ENCODE measurements around the gene RNF222. TPM values are rescaled to one million over a fixed set of nuclear protein-coding genes. Genes with fewer than 3 reads are reported as not detected.
"Not testable (repeated sequence)": the region's sequence is repeated elsewhere in the genome, so short reads cannot be mapped to it uniquely, and the experiment has no call there.

The RNF222 gene
- total and polyA plus RNA-seq, 4 experiments from 2014 or later = 0.08 to 0.17 (median 0.14) TPM

DNA sequence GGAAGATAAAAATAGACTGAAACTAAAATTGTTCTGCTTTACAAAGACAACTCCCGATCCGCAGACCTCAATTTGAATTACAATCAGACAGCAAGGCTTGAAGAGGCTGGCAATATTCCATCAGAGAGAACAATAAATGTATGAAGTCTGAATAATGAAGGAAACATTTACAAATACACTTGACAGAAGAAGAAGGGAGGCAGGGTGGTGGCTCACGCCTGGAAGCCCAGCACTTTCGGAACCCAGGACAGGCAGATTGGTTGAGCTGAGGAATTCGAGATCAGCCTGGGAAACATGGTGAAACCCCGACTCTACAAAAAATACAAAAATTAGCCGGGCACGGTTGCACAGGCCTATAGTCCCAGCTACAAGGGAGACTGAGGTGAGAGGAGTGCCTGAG is 43.4 kb downstream of the RNF222 start:
- ChIA-PET POLR2A (ENCODE audit: partially characterized antibody) (interaction anchor here (0.5 kb wide), 1 partner anchor 704 kb away, joined by 6 read pairs; no protein-coding TSS in a partner anchor), CTCF (ENCODE audit: partially characterized antibody) (no interaction called here)
- H3K4me3 Mint-ChIP-seq = no peak overlapping the region
- no peak overlapping the region for H3K4me3 ChIP-seq (ENCODE audit: low read length in 2 of 2)
- H3K27me3 Mint-ChIP-seq = peaks cover 3 to 6% of the 10 kb centered on the region in 2 donors
- no peaks in the 10 kb centered on the region for H3K36me3 Mint-ChIP-seq
- no peaks in the 10 kb centered on the region for H3K4me1 ChIP-seq (ENCODE audit: insufficient read depth, low read length)
- no peaks in the 10 kb centered on the region for H3K36me3 ChIP-seq (ENCODE audit: insufficient read depth, low read length)
- DNase-seq = no peak
- H3K9me3 Mint-ChIP-seq = no peaks in the 10 kb centered on the region
- H3K4me1 Mint-ChIP-seq = peaks cover 0 to 4% (median 0%) of the 10 kb centered on the region in 4 donors
- intact Hi-C loops (cut with micrococcal nuclease) = no loop called here
- no peaks in the 10 kb centered on the region for H3K9me3 ChIP-seq (ENCODE audit: control insufficient read depth in 1 of 2, low read length in 2 of 2)
- H3K27ac ChIP-seq (ENCODE audit: low read depth, low read length) = no peak overlapping the region
- no peaks in the 10 kb centered on the region for H3K27me3 ChIP-seq (ENCODE audit: insufficient read depth, low read length)
- no peak overlapping the region for H3K27ac Mint-ChIP-seq

DNA sequence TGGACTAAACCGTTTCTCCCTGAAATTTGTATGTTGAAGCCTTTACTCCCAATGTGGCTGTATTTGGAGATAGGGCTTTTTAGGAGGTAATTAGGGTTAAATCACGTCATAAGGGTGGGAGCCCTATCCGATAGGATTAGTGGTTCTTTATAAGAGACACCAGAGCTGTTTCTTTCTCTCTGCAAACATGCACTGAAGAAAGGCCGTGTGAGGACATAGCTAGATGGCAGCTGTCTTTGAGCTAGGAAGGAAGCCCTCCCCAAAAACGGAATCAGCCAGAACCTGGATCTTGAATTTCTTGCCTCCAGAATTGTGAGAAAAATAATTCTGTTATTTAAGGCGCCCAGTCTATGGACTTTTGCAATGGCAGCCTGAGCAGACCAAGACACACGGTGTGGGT is 43.9 kb downstream of the RNF222 start:
- DNase-seq = no peak
- intact Hi-C loops (cut with micrococcal nuclease) = no loop called here
- H3K4me1 ChIP-seq (ENCODE audit: insufficient read depth, low read length) = no peaks in the 10 kb centered on the region
- POLR2A ChIA-PET (ENCODE audit: partially characterized antibody) = interaction anchor here (0.5 kb wide), 1 partner anchor 705 kb away, joined by 6 read pairs; no protein-coding TSS in a partner anchor
- no peaks in the 10 kb centered on the region for H3K36me3 ChIP-seq (ENCODE audit: insufficient read depth, low read length)
- H3K4me1 Mint-ChIP-seq = peaks cover 0 to 3% (median 0%) of the 10 kb centered on the region in 4 donors
- no peak overlapping the region for H3K4me3 ChIP-seq (ENCODE audit: low read length in 2 of 2)
- no peaks in the 10 kb centered on the region for H3K36me3 Mint-ChIP-seq
- H3K9me3 Mint-ChIP-seq = no peaks in the 10 kb centered on the region
- no peaks in the 10 kb centered on the region for H3K27me3 ChIP-seq (ENCODE audit: insufficient read depth, low read length)
- H3K4me3 Mint-ChIP-seq = no peak overlapping the region
- no peak overlapping the region for H3K27ac ChIP-seq (ENCODE audit: low read depth, low read length)
- CTCF ChIA-PET (ENCODE audit: partially characterized antibody) = no interaction called here
- H3K27ac Mint-ChIP-seq = no peak overlapping the region
- no peaks in the 10 kb centered on the region for H3K9me3 ChIP-seq (ENCODE audit: control insufficient read depth in 1 of 2, low read length in 2 of 2)
- peaks cover 3 to 6% of the 10 kb centered on the region in 2 donors for H3K27me3 Mint-ChIP-seq

DNA sequence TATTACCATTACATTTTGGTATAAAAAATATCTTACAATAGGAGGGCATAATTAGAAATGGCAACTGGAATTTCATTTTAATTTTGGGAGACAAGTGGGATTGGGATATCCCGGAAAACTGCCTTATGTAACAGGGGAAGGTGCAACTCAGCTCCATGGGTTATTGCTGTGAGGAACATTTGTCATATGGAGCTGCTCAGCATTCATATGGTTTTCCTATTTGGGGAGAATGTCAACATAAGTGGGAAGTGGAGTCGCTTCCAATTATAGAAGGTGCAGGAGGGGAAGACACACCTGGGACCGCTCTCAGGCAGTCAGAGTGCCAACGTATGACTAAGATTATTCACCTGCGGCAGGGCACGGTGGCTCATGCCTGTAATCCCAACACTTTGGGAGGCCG is 47.3 kb downstream of the RNF222 start:
- Histone ChIP-seq H3K9me3 (ENCODE audit: control insufficient read depth in 1 of 2, low read length in 2 of 2) (no peaks in the 10 kb centered on the region), H3K4me3 (ENCODE audit: low read length in 2 of 2) (no peak overlapping the region), H3K27ac (ENCODE audit: low read depth, low read length) (no peak overlapping the region), H3K27me3 (ENCODE audit: insufficient read depth, low read length) (no peaks in the 10 kb centered on the region), H3K4me1 (ENCODE audit: insufficient read depth, low read length) (no peaks in the 10 kb centered on the region), H3K36me3 (ENCODE audit: insufficient read depth, low read length) (no peaks in the 10 kb centered on the region)
- Mint-ChIP-seq H3K4me1 (no peaks in the 10 kb centered on the region), H3K27me3 (peaks cover 16 to 24% of the 10 kb centered on the region in 2 donors), H3K9me3 (no peaks in the 10 kb centered on the region), H3K27ac (no peak overlapping the region), H3K36me3 (no peaks in the 10 kb centered on the region), H3K4me3 (no peak overlapping the region)
- ChIA-PET CTCF (ENCODE audit: partially characterized antibody) (no interaction called here), POLR2A (ENCODE audit: partially characterized antibody) (no interaction called here)
- intact Hi-C loops (cut with micrococcal nuclease) = no loop called here
- no peak for DNase-seq

DNA sequence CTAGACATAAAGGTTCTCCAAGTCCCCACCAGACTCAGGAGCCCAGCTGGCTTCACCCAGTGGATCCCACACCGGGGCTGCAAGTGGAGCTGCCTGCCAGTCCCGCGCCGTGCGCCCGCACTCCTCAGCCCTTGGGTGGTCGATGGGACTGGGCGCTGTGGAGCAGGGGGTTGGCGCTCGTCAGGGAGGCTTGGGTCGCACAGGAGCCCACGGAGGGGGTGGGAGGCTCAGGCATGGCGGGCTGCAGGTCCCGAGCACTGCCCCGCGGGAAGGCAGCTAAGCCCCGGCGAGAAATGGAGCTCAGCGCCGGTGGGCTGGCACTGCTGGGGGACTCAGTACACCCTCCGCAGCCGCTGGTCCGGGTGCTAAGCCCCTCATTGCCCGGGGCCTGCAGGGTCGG is 50.6 kb downstream of the RNF222 start:
- CTCF ChIA-PET (ENCODE audit: partially characterized antibody); H3K9me3 Mint-ChIP-seq; H3K4me1 ChIP-seq (ENCODE audit: insufficient read depth, low read length); H3K27ac Mint-ChIP-seq; H3K27me3 ChIP-seq (ENCODE audit: insufficient read depth, low read length); intact Hi-C loops (cut with micrococcal nuclease); H3K36me3 ChIP-seq (ENCODE audit: insufficient read depth, low read length); H3K9me3 ChIP-seq (ENCODE audit: control insufficient read depth in 1 of 2, low read length in 2 of 2); H3K4me1 Mint-ChIP-seq; H3K27ac ChIP-seq (ENCODE audit: low read depth, low read length); H3K4me3 ChIP-seq (ENCODE audit: low read length in 2 of 2); H3K4me3 Mint-ChIP-seq; DNase-seq; POLR2A ChIA-PET (ENCODE audit: partially characterized antibody); H3K36me3 Mint-ChIP-seq: not testable (repeated sequence)
- peaks cover 17 to 29% of the 10 kb centered on the region in 2 donors for H3K27me3 Mint-ChIP-seq

DNA sequence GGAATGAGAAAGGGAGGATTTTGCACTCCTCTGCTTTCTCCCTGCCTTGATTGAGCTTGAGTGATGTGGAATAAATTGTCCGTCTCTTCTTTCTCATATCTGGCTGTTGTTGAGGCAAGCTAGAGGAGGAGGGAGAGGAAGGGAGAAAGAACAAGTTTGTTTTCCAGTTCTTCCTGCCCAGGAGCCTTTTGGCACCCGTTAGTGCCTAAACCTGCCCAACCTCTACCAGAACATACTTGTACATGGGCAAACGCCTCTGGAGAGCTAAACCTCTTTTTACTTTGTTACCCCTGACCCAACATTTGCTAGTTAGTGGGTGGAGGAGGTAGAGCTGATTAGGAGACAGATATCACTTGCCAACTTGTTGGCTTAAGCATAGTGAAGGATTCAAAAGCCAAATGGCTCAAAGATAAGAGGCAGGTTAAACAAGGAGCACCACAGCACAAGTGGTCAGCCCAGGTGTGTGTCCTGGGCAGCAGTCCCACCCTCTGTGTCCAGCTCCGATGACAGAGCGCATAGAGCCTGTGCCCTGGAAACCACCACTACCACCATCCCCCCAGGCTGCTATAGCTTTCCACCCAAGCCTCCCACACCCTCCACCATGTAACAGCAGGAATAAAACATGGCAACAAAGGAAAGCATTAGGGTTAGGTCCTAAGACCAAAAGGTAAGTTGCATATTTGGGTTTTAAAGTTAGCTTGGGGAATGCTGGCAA is 51.5 kb downstream of the RNF222 start:
- peaks cover 17 to 29% of the 10 kb centered on the region in 2 donors for H3K27me3 Mint-ChIP-seq
- H3K27ac Mint-ChIP-seq = no peak overlapping the region
- Histone ChIP-seq H3K27me3 (ENCODE audit: insufficient read depth, low read length) (no peaks in the 10 kb centered on the region), H3K36me3 (ENCODE audit: insufficient read depth, low read length) (no peaks in the 10 kb centered on the region), H3K4me1 (ENCODE audit: insufficient read depth, low read length) (no peaks in the 10 kb centered on the region), H3K9me3 (ENCODE audit: control insufficient read depth in 1 of 2, low read length in 2 of 2) (no peaks in the 10 kb centered on the region), H3K27ac (ENCODE audit: low read depth, low read length) (no peak overlapping the region), H3K4me3 (ENCODE audit: low read length in 2 of 2) (no peak overlapping the region)
- no peak for DNase-seq
- H3K4me1 Mint-ChIP-seq = no peaks in the 10 kb centered on the region
- H3K9me3 Mint-ChIP-seq = no peaks in the 10 kb centered on the region
- CTCF ChIA-PET (ENCODE audit: partially characterized antibody) = no interaction called here
- intact Hi-C loops (cut with micrococcal nuclease) = no loop called here
- POLR2A ChIA-PET (ENCODE audit: partially characterized antibody) = no interaction called here
- H3K4me3 Mint-ChIP-seq = peak overlapping the region in 1 of 8 donors; percentile 17
- H3K36me3 Mint-ChIP-seq = no peaks in the 10 kb centered on the region

DNA sequence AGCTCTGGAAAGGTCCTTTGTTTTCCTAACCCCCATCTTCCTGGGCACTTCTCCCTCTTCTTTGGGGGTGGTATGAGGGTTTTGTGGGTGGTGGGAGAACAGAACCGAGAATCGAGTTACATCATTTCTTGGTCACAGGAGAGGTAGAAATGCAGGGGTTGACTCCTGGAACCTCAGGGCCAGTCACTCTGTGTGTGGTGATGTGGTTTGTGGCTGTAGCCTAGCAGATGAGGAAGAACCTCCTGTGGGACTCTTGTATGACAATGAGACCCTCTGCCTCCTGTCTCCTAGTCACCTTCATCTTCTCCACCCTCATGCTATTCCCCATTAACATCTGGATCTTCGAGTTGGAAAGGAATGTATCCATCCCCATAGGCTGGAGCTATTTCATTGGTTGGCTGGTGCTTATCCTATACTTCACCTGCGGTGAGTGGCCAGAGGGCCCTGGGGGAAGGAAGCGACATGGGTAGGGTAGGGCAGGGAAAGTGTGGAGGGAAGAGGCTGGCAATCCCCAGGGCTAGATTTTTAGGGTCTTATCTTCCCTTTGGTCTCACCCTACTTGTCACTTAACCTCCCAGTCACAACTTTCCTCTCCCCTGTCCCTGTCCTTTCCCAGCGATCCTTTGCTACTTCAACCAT is 52.5 kb downstream of the RNF222 start:
- POLR2A ChIA-PET (ENCODE audit: partially characterized antibody) = no interaction called here

DNA sequence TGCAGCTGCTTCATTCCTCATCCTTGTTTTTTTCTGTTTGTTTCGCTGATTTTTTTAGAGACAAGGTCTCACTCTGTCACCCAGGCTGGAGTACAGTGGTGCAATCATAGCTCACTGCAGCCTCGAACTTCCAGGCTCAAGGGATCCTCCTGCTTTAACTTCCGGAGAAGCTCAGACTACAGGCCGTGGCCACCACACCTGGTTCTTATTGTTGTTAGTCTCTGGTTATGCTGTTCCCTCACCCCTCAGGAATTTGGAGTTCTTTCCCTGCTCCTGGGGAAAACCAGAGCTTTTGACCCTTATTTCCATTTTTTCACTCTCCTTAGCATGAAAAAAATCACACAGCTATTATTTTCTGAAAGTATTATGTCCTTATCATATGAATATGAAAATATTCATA is 56.2 kb downstream of the RNF222 start:
- Mint-ChIP-seq H3K4me3 (no peak overlapping the region), H3K27ac (peak overlapping the region in 1 of 7 donors; percentile 41), H3K9me3 (no peaks in the 10 kb centered on the region), H3K27me3 (peaks cover 5 to 15% of the 10 kb centered on the region in 2 donors), H3K4me1 (peaks cover 0 to 8% (median 7%) of the 10 kb centered on the region in 4 donors), H3K36me3 (no peaks in the 10 kb centered on the region)
- Histone ChIP-seq H3K36me3 (ENCODE audit: insufficient read depth, low read length) (no peaks in the 10 kb centered on the region), H3K4me3 (ENCODE audit: low read length in 2 of 2) (no peak overlapping the region), H3K4me1 (ENCODE audit: insufficient read depth, low read length) (no peaks in the 10 kb centered on the region), H3K27me3 (ENCODE audit: insufficient read depth, low read length) (no peaks in the 10 kb centered on the region), H3K9me3 (ENCODE audit: control insufficient read depth in 1 of 2, low read length in 2 of 2) (no peaks in the 10 kb centered on the region), H3K27ac (ENCODE audit: low read depth, low read length) (no peak overlapping the region)
- intact Hi-C loops (cut with micrococcal nuclease) = no loop called here
- CTCF ChIA-PET (ENCODE audit: partially characterized antibody) = interaction anchor here (0.8 kb wide), 1 partner anchor 11 kb away, joined by 3 read pairs; no protein-coding TSS in a partner anchor
- POLR2A ChIA-PET (ENCODE audit: partially characterized antibody) = no interaction called here
- DNase-seq = no peak

More for the DNA sequence above, 52.5 kb downstream of the RNF222 start:
- Histone ChIP-seq H3K9me3 (ENCODE audit: control insufficient read depth in 1 of 2, low read length in 2 of 2) (no peaks in the 10 kb centered on the region), H3K4me3 (ENCODE audit: low read length in 2 of 2) (no peak overlapping the region), H3K27ac (ENCODE audit: low read depth, low read length) (no peak overlapping the region), H3K4me1 (ENCODE audit: insufficient read depth, low read length) (no peaks in the 10 kb centered on the region), H3K27me3 (ENCODE audit: insufficient read depth, low read length) (no peaks in the 10 kb centered on the region), H3K36me3 (ENCODE audit: insufficient read depth, low read length) (no peaks in the 10 kb centered on the region)
- Mint-ChIP-seq H3K4me3 (no peak overlapping the region), H3K36me3 (no peaks in the 10 kb centered on the region), H3K27me3 (peaks cover 15 to 29% of the 10 kb centered on the region in 2 donors), H3K4me1 (no peaks in the 10 kb centered on the region), H3K27ac (no peak overlapping the region), H3K9me3 (no peaks in the 10 kb centered on the region)
- intact Hi-C loops (cut with micrococcal nuclease) = no loop called here
- CTCF ChIA-PET (ENCODE audit: partially characterized antibody) = no interaction called here
- DNase-seq = no peak
